Thyroid gland (tissue), 4 donors: ENCODE results near the gene SHC4. TPM values are rescaled to one million over a fixed set of nuclear protein-coding genes. Genes with fewer than 3 reads are reported as not detected.

ENCODE experiments used
- DNase-seq, 2 donors: peaks; one replicate each; pipeline ENCODE4 v3.0.0-alpha.2; 2019
- H3K27ac ChIP-seq, 3 donors: fragments of 200-600 bp; sonication (generic); 1 replicate in 2 of 3; 2 replicates in 1 of 3; pipeline ENCODE4 v1.5.1; 2016 to 2019; ENCODE audit warnings: mild to moderate bottlenecking in 1 of 3, moderate library complexity in 1 of 3
- H3K27me3 ChIP-seq: fragments of 200-600 bp; sonication (generic); one replicate; pipeline ENCODE4 v1.5.1; 2019
- H3K36me3 ChIP-seq, 2 donors: fragments of 200-600 bp; sonication (generic); one replicate each; pipeline ENCODE4 v1.5.1; 2016 to 2019
- H3K4me1 ChIP-seq, 2 donors: fragments of 200-600 bp; sonication (generic); one replicate each; pipeline ENCODE4 v1.5.1; 2017 to 2019
- H3K4me3 ChIP-seq, 3 donors: fragments of 200-600 bp; sonication (generic); replicated peaks in 1 of 3; 1 replicate in 2 of 3; 2 replicates in 1 of 3; pipeline ENCODE4 v1.5.1; 2016; ENCODE audit warnings: mild to moderate bottlenecking in 1 of 3
- H3K9me3 ChIP-seq: fragments of 200-600 bp; sonication (generic); one replicate; pipeline ENCODE4 v1.5.1; 2017
- POLR2A ChIP-seq, 2 donors: fragments of 450-650 bp; IDR thresholded peaks; one replicate each; pipeline ENCODE4 v1.6.1; 2017; ENCODE audit warnings: antibody characterized with exemption in 2 of 2, mild to moderate bottlenecking in 2 of 2, moderate library complexity in 1 of 2
- WGBS, 2 donors: methylation state at CpG; one replicate each; pipeline ENCODE4 v1.1.5; 2017; 5-methylcytosine and 5-hydroxymethylcytosine counted together
- intact Hi-C: fragments of 100-400 bp; cut with DNase I; formaldehyde crosslinking; loops from one replicate; pipeline ENCODE4 v1.15.1; 2023
- total RNA-seq, 4 donors: library from RNA; depleted of rRNA; stranded (reverse); fragments of >200 nt; gene quantifications; one replicate each; pipeline ENCODE4 v1.2.3, GENCODE V29; 2016
- TF ChIP-seq, protein P1 (sequence below), 6 experiments: fragments of 200-600 bp in 3 of 6; fragments of 450-650 bp in 3 of 6; sonication (generic) in 3 of 6; IDR thresholded peaks; one replicate each; pipeline ENCODE4 v1.5.1; 2016 to 2019; ENCODE audit warnings: antibody characterized with exemption in 6 of 6, mild to moderate bottlenecking in 2 of 6, inconsistent platforms in 1 of 6, moderate library complexity in 1 of 6

The SHC4 gene
- total RNA-seq, 4 donors from 2014 or later: 0.13 to 1.1 (median 0.49) TPM

GRCh38 chr15:48898032-48898431 is 65.7 kb downstream of the SHC4 start:
- intact Hi-C loops: no loop called here
- Histone ChIP-seq H3K9me3 (no peaks in the 10 kb centered on the region), H3K27me3 (no peaks in the 10 kb centered on the region), H3K4me3 (no peak overlapping the region), H3K27ac (no peak overlapping the region), H3K4me1 (no peaks in the 10 kb centered on the region), H3K36me3 (no peaks in the 10 kb centered on the region)
- TF ChIP-seq, protein P1, sequence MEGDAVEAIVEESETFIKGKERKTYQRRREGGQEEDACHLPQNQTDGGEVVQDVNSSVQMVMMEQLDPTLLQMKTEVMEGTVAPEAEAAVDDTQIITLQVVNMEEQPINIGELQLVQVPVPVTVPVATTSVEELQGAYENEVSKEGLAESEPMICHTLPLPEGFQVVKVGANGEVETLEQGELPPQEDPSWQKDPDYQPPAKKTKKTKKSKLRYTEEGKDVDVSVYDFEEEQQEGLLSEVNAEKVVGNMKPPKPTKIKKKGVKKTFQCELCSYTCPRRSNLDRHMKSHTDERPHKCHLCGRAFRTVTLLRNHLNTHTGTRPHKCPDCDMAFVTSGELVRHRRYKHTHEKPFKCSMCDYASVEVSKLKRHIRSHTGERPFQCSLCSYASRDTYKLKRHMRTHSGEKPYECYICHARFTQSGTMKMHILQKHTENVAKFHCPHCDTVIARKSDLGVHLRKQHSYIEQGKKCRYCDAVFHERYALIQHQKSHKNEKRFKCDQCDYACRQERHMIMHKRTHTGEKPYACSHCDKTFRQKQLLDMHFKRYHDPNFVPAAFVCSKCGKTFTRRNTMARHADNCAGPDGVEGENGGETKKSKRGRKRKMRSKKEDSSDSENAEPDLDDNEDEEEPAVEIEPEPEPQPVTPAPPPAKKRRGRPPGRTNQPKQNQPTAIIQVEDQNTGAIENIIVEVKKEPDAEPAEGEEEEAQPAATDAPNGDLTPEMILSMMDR (IDR thresholded peaks at IDR 0.05): no peak
- TF ChIP-seq POLR2A (IDR thresholded peaks at IDR 0.05): no peak
- DNase-seq: no peak
- WGBS, 2 donors: 63 to 68% methylated on average over 4 of the region's 4 CpGs

DNA sequence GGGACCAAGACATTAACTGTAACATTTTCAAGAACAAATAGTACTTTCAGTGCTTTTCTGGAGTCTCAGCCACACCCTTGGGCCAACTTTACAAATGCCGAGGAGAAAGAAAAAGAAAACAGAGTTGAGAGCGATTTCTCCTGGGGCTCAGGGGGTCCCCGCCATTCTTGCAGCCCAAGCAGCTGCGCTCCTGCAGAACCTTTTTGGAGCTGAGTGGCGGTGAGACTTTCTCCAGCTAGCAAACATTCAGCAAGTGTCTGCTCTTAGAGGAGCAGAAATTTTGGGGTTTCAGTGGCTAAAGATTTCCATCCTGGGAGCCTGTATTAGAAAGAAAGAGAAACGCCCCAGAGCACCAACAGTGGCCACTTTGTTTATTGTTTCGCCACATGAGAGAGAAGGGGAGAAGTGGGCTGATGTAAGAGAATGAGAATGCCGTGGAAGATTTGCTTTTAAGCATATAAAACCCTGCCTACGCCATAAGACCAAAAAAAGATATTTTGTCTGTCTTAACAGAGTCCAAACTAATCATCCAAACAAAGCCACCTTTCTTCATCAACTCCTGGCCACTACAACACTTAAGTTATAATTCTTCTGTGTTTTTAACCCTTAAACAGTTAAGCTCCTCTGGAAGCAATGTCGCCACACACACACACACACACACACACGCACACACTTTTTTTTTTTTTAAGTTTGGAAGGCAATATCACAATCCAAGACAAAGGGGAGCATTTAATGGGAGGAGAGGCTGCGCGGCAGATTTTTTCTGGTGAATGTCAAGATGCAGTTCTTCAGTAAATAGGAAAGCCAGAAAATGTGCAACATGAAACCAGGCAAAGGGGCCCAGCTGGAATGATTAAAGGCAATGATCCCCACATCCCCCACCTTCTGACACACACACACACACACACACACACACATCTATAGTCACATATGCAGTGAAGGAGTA is 66.6 kb downstream of the SHC4 start:
- no peak for DNase-seq

GRCh38 chr15:48893311-48893710 is 70.4 kb downstream of the SHC4 start:
- no peaks in the 10 kb centered on the region for H3K9me3 ChIP-seq
- no peak overlapping the region for H3K4me3 ChIP-seq
- WGBS, 2 donors: 75 to 80% methylated on average over 3 of the region's 3 CpGs
- no peaks in the 10 kb centered on the region for H3K36me3 ChIP-seq
- no peak overlapping the region for H3K27ac ChIP-seq
- DNase-seq: no peak
- no peaks in the 10 kb centered on the region for H3K27me3 ChIP-seq
- H3K4me1 ChIP-seq: no peaks in the 10 kb centered on the region
- no peak for TF ChIP-seq POLR2A (IDR thresholded peaks at IDR 0.05)
- TF ChIP-seq, protein P1 (IDR thresholded peaks at IDR 0.05): no peak
- intact Hi-C loops: no loop called here

More for the DNA sequence above, 66.6 kb downstream of the SHC4 start:
- Histone ChIP-seq H3K27me3 (no peaks in the 10 kb centered on the region), H3K36me3 (no peaks in the 10 kb centered on the region), H3K4me1 (no peaks in the 10 kb centered on the region), H3K4me3 (no peak overlapping the region), H3K9me3 (no peaks in the 10 kb centered on the region), H3K27ac (no peak overlapping the region)
- intact Hi-C loops: no loop called here
- TF ChIP-seq POLR2A (IDR thresholded peaks at IDR 0.05): no peak
- TF ChIP-seq, protein P1 (IDR thresholded peaks at IDR 0.05): no peak
- WGBS, 2 donors: 22 to 31% methylated on average over 13 of the region's 13 CpGs

DNA sequence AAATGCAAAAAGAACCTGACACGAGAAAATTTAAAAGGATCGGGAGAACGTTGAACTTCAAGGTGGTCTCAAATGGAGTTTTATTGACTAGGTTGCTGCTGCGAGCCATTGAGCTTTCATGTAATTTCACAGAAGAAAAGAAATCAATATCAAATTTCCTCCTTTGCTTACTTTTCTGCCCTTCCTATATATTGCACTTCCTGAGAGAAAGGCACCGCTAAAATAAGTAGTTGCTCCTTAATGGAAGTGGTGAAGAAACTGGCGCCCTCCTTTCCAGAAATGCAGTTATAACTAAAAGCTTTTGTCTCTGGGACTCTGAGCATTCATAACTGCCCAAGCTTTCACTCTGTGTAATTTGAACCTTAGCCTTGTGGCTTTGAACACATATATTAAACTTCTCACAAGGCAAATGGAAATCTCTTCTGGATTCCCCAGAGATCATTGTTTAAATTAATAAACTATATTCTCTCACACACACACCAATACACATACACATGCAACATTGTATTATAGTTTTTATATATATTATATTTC is 72.4 kb downstream of the SHC4 start:
- 82 to 85% methylated on average over 6 of the region's 6 CpGs for WGBS, 2 donors
- no peak for TF ChIP-seq POLR2A (IDR thresholded peaks at IDR 0.05)
- TF ChIP-seq, protein P1 (IDR thresholded peaks at IDR 0.05): no peak
- no peak overlapping the region for H3K4me3 ChIP-seq
- no peaks in the 10 kb centered on the region for H3K9me3 ChIP-seq
- no peak for DNase-seq
- H3K36me3 ChIP-seq: no peaks in the 10 kb centered on the region
- no peaks in the 10 kb centered on the region for H3K4me1 ChIP-seq
- intact Hi-C loops: no loop called here
- no peaks in the 10 kb centered on the region for H3K27me3 ChIP-seq
- H3K27ac ChIP-seq: no peak overlapping the region

GRCh38 chr15:48890375-48890972 is 73.2 kb downstream of the SHC4 start:
- Histone ChIP-seq H3K36me3 (no peaks in the 10 kb centered on the region), H3K9me3 (no peaks in the 10 kb centered on the region), H3K27ac (no peak overlapping the region), H3K27me3 (no peaks in the 10 kb centered on the region), H3K4me1 (no peaks in the 10 kb centered on the region), H3K4me3 (no peak overlapping the region)
- WGBS, 2 donors: 84% methylated on average over 10 of the region's 10 CpGs
- TF ChIP-seq, protein P1 (IDR thresholded peaks at IDR 0.05): no peak
- no peak for TF ChIP-seq POLR2A (IDR thresholded peaks at IDR 0.05)
- intact Hi-C loops: no loop called here
- no peak for DNase-seq
